HG03342 (cell line): ENCODE data around the gene UMAD1.
A peak's percentile ranks its signal among the peaks of the same experiment; 100 is the strongest.
"Not testable (repeated sequence)": the region's sequence is repeated elsewhere in the genome, so short reads cannot be mapped to it uniquely, and the experiment has no call there.

Source experiments
- ATAC-seq: cut with Tn5 transposase; IDR thresholded peaks from one replicate; pipeline ENCODE4 v1.9.1; 2021; ENCODE audit warnings: mild to moderate bottlenecking, moderate library complexity; ENCODE audit not compliant: unreplicated experiment

The UMAD1 gene

GRCh38 chr7:7820939-7821338 lies 180.4 kb downstream of the UMAD1 start:
- no peak for ATAC-seq

DNA sequence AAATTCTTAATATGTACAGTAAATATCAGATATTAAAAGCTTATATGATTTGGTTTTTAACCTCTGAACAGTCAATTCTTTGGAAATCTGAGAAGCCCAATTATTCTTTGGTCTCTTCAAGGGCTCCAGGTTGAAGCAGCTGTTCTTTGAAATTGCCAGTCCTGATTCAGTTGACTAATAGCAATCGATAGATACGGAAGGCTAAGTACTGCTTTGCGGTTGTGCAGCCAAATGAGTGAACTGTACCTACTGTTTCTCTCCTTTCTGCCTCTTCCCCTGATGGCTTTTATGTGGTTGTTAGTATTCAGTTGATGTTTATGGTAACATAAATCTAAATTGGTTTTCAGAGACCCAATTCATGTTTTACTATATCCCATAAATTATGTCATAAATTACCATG lies 181.0 kb downstream of the UMAD1 start:
- ATAC-seq, result no peak

- not testable (repeated sequence) for ATAC-seq
Observed at GRCh38 chr7:7825294-7825693, 184.7 kb downstream of the UMAD1 start.

GRCh38 chr7:7829667-7830066 lies 189.1 kb downstream of the UMAD1 start:
- no peak for ATAC-seq

GRCh38 chr7:7830122-7830878 lies 189.7 kb downstream of the UMAD1 start:
- ATAC-seq, result no peak

DNA sequence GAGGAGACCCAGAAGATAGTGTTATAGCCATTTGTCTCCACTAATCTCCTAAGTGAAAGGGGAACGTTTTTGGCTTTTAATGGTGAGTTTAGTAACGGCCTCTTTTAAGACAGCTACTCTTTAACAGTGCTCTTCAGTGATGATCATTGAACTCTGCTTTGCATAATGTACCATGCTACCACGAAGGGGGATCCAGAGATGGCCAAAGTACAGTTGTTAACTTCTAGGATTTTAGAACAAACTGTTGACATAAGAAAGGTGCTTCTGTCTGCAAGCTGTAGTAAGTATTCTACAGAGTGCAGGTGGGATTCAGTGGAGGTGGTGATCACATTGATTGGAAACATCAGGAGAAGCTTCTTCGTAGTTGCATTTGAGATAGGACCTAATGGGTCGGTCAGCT lies 192.0 kb downstream of the UMAD1 start:
- ATAC-seq, result no peak

DNA sequence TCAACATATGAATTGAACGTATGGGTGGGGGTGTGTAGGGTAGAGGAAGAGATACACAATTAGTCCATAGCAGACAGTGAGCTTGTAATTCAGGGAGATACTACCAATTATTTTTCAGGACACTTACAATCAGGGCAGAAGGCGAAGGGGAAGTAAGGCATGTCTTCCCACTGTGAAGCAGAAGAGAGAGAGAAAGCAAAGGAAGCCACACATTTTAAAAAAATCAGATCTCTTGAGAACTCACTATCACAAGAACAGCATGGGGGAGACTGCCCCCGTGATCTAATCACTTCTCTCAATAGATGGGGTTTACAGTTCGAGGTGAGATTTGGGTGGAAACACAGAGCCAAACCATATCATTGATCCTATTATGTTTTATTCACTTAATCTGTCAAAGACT lies 194.2 kb downstream of the UMAD1 start:
- no peak for ATAC-seq

- no peak for ATAC-seq
Observed at GRCh38 chr7:7841027-7841426, 200.5 kb downstream of the UMAD1 start.

DNA sequence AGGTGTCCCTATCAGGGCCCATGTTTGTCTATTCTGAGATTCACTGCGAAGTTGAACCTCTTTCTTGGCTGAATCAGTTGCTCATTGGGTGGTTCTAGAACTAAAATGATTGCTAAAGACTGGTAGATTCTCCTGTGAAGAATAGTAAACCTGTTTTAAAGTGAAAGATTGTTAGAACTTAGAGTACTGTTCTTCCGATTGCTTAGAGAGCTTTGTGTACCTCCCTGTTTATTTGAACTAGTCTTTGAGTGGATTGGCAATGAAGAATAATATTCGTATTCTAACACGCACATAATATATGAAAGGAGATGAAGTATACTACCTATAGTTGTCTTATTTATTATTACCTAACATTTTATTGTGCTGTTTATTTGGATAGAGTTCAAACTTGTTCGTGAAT lies 202.7 kb downstream of the UMAD1 start:
- no peak for ATAC-seq

- ATAC-seq, result no peak
Observed at GRCh38 chr7:7843972-7844371, 203.4 kb downstream of the UMAD1 start.

- ATAC-seq, result no peak
Observed at GRCh38 chr7:7848246-7848645, 207.7 kb downstream of the UMAD1 start.

DNA sequence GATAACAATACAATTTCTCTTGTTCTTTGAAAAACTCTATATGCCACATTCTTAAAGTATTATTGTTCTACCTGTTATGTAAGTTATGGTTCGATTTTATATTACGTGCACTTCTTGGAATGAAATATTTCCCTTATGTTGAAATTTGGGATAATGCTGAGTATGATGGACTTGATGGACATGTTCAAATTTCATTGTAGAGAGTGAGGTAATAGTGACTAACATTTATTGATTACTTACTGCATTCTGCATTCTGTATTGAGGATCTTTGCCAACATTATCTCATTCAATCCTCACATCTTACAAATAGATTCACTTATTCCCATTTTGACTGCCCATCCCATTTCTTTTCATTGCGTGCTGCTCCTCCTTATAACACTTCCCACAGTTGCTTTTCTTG lies 208.3 kb downstream of the UMAD1 start:
- no peak for ATAC-seq

- no peak for ATAC-seq
Observed at GRCh38 chr7:7850150-7850549, 209.6 kb downstream of the UMAD1 start.

DNA sequence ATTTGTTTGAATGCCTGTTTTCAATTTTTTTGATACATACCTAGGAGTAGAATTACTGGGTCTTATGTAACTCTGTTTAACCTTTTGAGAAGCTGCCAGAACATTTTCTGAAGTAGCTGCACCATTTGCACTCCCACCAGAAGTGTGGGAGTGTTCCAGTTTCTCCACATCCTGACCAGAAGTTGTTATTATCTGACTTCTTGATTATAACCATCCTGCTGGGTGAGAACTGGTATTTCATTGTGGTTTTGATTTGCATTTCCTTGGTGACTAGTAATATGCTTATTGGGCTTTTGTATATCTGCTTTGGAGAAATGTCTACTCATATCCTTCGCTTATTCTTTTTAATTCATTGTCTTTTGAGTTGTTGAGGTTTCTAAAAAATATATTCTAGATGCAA lies 210.8 kb downstream of the UMAD1 start:
- no peak for ATAC-seq

GRCh38 chr7:7851991-7852390 lies 211.4 kb downstream of the UMAD1 start:
- ATAC-seq, result no peak

- no peak for ATAC-seq
Observed at GRCh38 chr7:7857143-7857583, 216.6 kb downstream of the UMAD1 start.

DNA sequence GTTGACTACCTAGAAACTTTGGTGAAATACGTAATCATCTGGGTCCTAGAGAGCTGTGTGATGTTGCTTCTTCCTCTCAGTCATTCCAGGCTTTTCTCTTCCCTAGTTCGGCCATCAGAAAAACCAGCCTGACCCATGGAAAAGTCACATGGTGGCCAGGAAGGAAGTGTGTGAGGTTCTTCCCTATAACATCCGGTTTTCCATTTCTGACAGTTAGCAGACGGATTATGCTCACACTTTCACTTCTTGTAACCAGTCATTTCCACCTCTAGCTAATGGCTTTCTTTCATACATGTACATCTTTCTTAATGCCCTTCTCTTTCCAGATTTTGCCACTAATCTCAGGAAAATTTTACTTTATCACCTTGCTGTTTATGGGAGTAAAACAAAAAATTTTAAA lies 218.0 kb downstream of the UMAD1 start:
- ATAC-seq, result peak; percentile 43

- ATAC-seq, result no peak
Observed at GRCh38 chr7:7859411-7859810, 218.9 kb downstream of the UMAD1 start.

DNA sequence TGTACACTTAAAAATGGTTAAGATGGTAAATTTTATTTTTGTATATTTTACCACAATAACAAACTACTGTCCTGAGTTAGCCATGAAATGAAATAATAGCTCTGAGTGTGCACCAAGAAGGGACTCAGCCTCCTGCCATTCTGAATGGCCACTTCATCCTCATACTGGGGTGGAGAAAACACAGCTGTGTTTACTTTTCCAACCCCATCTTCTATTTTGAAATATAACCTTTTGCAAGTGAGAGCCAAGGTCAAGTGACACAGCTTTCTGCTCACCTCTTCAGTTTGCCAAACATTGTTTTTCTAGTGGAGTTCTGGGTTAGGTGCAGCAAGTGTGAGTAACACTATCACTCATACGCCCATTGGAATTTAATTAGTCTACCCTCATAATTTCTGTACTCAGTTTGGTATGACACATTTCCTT lies 220.7 kb downstream of the UMAD1 start:
- no peak for ATAC-seq

GRCh38 chr7:7862393-7862792 lies 221.8 kb downstream of the UMAD1 start:
- ATAC-seq, result no peak

- ATAC-seq, result no peak
Observed at GRCh38 chr7:7867846-7868571, 227.5 kb downstream of the UMAD1 start.

DNA sequence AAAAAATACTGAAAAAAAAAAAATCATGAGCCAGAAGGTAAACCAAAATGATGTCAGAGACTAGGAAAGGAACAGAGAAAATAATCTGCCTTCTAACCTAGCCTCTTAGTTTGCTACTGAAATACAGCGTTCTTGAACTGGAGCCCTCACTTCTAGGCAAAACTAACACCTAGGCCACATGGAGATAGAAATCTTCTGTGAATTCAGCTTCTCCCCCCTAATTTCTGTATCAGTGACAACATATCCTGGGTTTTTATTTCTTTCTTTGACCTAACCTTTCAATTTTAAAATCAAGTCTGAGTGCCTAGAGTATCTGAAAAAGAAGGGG lies 228.0 kb downstream of the UMAD1 start:
- ATAC-seq, result no peak

DNA sequence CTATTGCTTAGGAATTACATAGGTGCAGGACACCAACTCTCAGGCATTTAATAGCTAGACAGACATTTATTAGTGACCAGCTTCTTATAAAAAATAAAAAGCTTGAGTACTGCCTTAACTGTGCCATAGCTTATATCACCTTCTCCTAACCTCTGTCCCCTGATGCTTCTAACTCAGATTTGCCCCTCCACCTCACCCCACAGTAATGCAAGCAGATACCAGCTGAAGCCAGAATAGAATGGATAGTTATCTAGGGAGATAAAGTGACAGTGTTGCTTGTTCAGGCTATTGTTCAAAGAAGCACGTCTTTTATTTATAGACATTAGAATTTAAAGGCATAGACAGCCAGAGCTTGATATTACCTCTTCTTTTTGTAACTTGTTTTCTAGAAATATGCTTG lies 228.5 kb downstream of the UMAD1 start:
- ATAC-seq, result no peak
